Measurements from ENCODE around the gene EHMT1. TPM values are rescaled to one million over a fixed set of nuclear protein-coding genes. Genes with fewer than 3 reads are reported as not detected.

The EHMT1 gene
- total and polyA plus RNA-seq, 10 of the 15 experiments (the other 5 are each of a cell fraction or from before 2014, with no cell fraction given): 2.9 to 100 (median 48.1) TPM

- H3K4me1 ChIP-seq (ENCODE audit: control insufficient read depth, insufficient read depth, low read length): no peaks in the 10 kb centered on the region
Measured at GRCh38 chr9:137879566-137880150, 260.9 kb downstream of the EHMT1 start.

More at GRCh38 chr9:137879566-137880150, 260.9 kb downstream of the EHMT1 start:
- ChIA-PET SMC1A (ENCODE audit: uncharacterized antibody, unreplicated experiment) (no interaction called here), CTCF (no interaction called here), RAD21 (ENCODE audit: unreplicated experiment) (no interaction called here), POLR2A (no interaction called here)
- no peak overlapping the region for H3K4me3 ChIP-seq
- no peak overlapping the region for H3K27ac ChIP-seq (ENCODE audit: control insufficient read depth, insufficient read depth)
- no peak overlapping the region for H2AFZ ChIP-seq (ENCODE audit: control insufficient read depth, low read depth, low read length)
- no peak overlapping the region for H3K9ac ChIP-seq (ENCODE audit: control insufficient read depth, insufficient read depth, low read length)
- H3K9me3 ChIP-seq (replicated peaks; ENCODE audit: control insufficient read depth, insufficient read depth, low read length): no peaks in the 10 kb centered on the region; the same call in 2 of the 3 replicates
- no peak for TF ChIP-seq ZNF687 (IDR thresholded peaks at IDR 0.05)
- no peak for TF ChIP-seq RFX5 (IDR thresholded peaks at IDR 0.05; ENCODE audit: low read depth, low read length)
- TF ChIP-seq ZNF217 (IDR thresholded peaks at IDR 0.05): no peak
- TF ChIP-seq, protein P1, sequence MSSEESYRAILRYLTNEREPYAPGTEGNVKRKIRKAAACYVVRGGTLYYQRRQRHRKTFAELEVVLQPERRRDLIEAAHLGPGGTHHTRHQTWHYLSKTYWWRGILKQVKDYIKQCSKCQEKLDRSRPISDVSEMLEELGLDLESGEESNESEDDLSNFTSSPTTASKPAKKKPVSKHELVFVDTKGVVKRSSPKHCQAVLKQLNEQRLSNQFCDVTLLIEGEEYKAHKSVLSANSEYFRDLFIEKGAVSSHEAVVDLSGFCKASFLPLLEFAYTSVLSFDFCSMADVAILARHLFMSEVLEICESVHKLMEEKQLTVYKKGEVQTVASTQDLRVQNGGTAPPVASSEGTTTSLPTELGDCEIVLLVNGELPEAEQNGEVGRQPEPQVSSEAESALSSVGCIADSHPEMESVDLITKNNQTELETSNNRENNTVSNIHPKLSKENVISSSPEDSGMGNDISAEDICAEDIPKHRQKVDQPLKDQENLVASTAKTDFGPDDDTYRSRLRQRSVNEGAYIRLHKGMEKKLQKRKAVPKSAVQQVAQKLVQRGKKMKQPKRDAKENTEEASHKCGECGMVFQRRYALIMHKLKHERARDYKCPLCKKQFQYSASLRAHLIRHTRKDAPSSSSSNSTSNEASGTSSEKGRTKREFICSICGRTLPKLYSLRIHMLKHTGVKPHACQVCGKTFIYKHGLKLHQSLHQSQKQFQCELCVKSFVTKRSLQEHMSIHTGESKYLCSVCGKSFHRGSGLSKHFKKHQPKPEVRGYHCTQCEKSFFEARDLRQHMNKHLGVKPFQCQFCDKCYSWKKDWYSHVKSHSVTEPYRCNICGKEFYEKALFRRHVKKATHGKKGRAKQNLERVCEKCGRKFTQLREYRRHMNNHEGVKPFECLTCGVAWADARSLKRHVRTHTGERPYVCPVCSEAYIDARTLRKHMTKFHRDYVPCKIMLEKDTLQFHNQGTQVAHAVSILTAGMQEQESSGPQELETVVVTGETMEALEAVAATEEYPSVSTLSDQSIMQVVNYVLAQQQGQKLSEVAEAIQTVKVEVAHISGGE (CRISPR knock-in tag; IDR thresholded peaks at IDR 0.05): no peak
- no peak for TF ChIP-seq CREB1 (IDR thresholded peaks at IDR 0.05; ENCODE audit: low read depth)
- TF ChIP-seq LARP7 (IDR thresholded peaks at IDR 0.05): no peak
- no peak for TF ChIP-seq TCF12 (IDR thresholded peaks at IDR 0.05; ENCODE audit: low read depth, low read length)
- TF ChIP-seq, protein P2, sequence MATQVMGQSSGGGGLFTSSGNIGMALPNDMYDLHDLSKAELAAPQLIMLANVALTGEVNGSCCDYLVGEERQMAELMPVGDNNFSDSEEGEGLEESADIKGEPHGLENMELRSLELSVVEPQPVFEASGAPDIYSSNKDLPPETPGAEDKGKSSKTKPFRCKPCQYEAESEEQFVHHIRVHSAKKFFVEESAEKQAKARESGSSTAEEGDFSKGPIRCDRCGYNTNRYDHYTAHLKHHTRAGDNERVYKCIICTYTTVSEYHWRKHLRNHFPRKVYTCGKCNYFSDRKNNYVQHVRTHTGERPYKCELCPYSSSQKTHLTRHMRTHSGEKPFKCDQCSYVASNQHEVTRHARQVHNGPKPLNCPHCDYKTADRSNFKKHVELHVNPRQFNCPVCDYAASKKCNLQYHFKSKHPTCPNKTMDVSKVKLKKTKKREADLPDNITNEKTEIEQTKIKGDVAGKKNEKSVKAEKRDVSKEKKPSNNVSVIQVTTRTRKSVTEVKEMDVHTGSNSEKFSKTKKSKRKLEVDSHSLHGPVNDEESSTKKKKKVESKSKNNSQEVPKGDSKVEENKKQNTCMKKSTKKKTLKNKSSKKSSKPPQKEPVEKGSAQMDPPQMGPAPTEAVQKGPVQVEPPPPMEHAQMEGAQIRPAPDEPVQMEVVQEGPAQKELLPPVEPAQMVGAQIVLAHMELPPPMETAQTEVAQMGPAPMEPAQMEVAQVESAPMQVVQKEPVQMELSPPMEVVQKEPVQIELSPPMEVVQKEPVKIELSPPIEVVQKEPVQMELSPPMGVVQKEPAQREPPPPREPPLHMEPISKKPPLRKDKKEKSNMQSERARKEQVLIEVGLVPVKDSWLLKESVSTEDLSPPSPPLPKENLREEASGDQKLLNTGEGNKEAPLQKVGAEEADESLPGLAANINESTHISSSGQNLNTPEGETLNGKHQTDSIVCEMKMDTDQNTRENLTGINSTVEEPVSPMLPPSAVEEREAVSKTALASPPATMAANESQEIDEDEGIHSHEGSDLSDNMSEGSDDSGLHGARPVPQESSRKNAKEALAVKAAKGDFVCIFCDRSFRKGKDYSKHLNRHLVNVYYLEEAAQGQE (IDR thresholded peaks at IDR 0.05; ENCODE audit: low read depth, low read length): no peak
- ATAC-seq (no peak), FAIRE-seq (no peak), DNase-seq (ENCODE audit: low read depth, low spot score) (no peak)
- H3K27me3 ChIP-seq (replicated peaks in 1 of 2; ENCODE audit: control insufficient read depth in 2 of 2, insufficient read depth in 2 of 2, low read length in 1 of 2): no peaks in the 10 kb centered on the region; a peak in 2 of 4 replicates
- in situ Hi-C loops (cut with MboI): no loop called here
- H3K4me2 ChIP-seq (ENCODE audit: control insufficient read depth, insufficient read depth): no peak overlapping the region
- WGBS (ENCODE audit: insufficient coverage, insufficient replicate concordance, low lambda C conversion rate, missing lambda C conversion rate): 5% methylated on average over 8 of the region's 8 CpGs
- H4K20me1 ChIP-seq (ENCODE audit: control insufficient read depth, insufficient read depth): no peaks in the 10 kb centered on the region
- no TSS peak for BruUV-seq (replicated peaks)
- H3K36me3 ChIP-seq (ENCODE audit: control insufficient read depth in 2 of 2, insufficient read depth in 2 of 2, low read length in 1 of 2): no peaks in the 10 kb centered on the region
- no peaks in the 10 kb centered on the region for H3K79me2 ChIP-seq (ENCODE audit: control insufficient read depth, insufficient read depth, low read length)
- intact Hi-C loops (cut with micrococcal nuclease; ENCODE audit: unreplicated experiment): no loop called here

All from GM12878 (cell line).